Measurements from ENCODE around the gene ARID5B.
"Not testable (repeated sequence)": the region's sequence is repeated elsewhere in the genome, so short reads cannot be mapped to it uniquely, and the experiment has no call there.

The ARID5B gene

GRCh38 chr10:62014510-62014909 lies 113.0 kb downstream of the ARID5B start:
- no peak for DNase-seq (ENCODE audit: low spot score)

GRCh38 chr10:62015994-62016393 lies 114.5 kb downstream of the ARID5B start:
- DNase-seq (ENCODE audit: low spot score): no peak

GRCh38 chr10:62016623-62017490 lies 115.4 kb downstream of the ARID5B start:
- no peak for DNase-seq (ENCODE audit: low spot score)

- no peak for DNase-seq (ENCODE audit: low spot score)
Measured at GRCh38 chr10:62017491-62017870, 116.0 kb downstream of the ARID5B start.

GRCh38 chr10:62018131-62018911 lies 116.8 kb downstream of the ARID5B start:
- DNase-seq (ENCODE audit: low spot score): no peak

- DNase-seq (ENCODE audit: low spot score): no peak
Measured at GRCh38 chr10:62019013-62019684, 117.7 kb downstream of the ARID5B start.

GRCh38 chr10:62019685-62020359 lies 118.3 kb downstream of the ARID5B start:
- DNase-seq (ENCODE audit: low spot score): no peak

- DNase-seq (ENCODE audit: low spot score): no peak
Measured at GRCh38 chr10:62021128-62021665, 119.7 kb downstream of the ARID5B start.

GRCh38 chr10:62021978-62022802 lies 120.7 kb downstream of the ARID5B start:
- DNase-seq (ENCODE audit: low spot score): no peak

GRCh38 chr10:62022830-62023229 lies 121.3 kb downstream of the ARID5B start:
- DNase-seq (ENCODE audit: low spot score): no peak

GRCh38 chr10:62023329-62023728 lies 121.8 kb downstream of the ARID5B start:
- DNase-seq (ENCODE audit: low spot score): no peak

GRCh38 chr10:62024026-62024701 lies 122.7 kb downstream of the ARID5B start:
- no peak for DNase-seq (ENCODE audit: low spot score)

- no peak for DNase-seq (ENCODE audit: low spot score)
Measured at GRCh38 chr10:62025134-62025794, 123.8 kb downstream of the ARID5B start.

- DNase-seq (ENCODE audit: low spot score): no peak
Measured at GRCh38 chr10:62025901-62026879, 124.7 kb downstream of the ARID5B start.

- no peak for DNase-seq (ENCODE audit: low spot score)
Measured at GRCh38 chr10:62027841-62028501, 126.5 kb downstream of the ARID5B start.

GRCh38 chr10:62028502-62028842 lies 127.0 kb downstream of the ARID5B start:
- not testable (repeated sequence) for DNase-seq (ENCODE audit: low spot score)

- DNase-seq (ENCODE audit: low spot score): no peak
Measured at GRCh38 chr10:62029401-62029800, 127.9 kb downstream of the ARID5B start.

- no peak for DNase-seq (ENCODE audit: low spot score)
Measured at GRCh38 chr10:62031507-62031906, 130.0 kb downstream of the ARID5B start.

All from left forelimb (tissue), 1 donor.